HUES6 (cell line): ENCODE data around the gene CTPS2.
"Not testable (repeated sequence)": the region's sequence is repeated elsewhere in the genome, so short reads cannot be mapped to it uniquely, and the experiment has no call there.

ENCODE experiments used
- H3K27ac ChIP-seq: 2 replicates; pipeline ENCODE4 v1.7.0; 2013; ENCODE audit warnings: low read depth, mild to moderate bottlenecking, low read length, inconsistent platforms
- H3K27me3 ChIP-seq: 2 replicates; pipeline ENCODE4 v1.6.1; 2013; ENCODE audit warnings: low read length; ENCODE audit not compliant: control insufficient read depth, insufficient read depth
- H3K36me3 ChIP-seq: 2 replicates; pipeline ENCODE4 v1.6.1; 2013; ENCODE audit warnings: low read length; ENCODE audit not compliant: control insufficient read depth, insufficient read depth
- H3K4me1 ChIP-seq: 2 replicates; pipeline ENCODE4 v1.6.1; 2013; ENCODE audit warnings: low read length; ENCODE audit not compliant: control insufficient read depth, insufficient read depth
- H3K4me3 ChIP-seq: 2 replicates; pipeline ENCODE4 v1.5.1; 2013; ENCODE audit warnings: low read depth, low read length
- H3K9ac ChIP-seq: one replicate; pipeline ENCODE4 v1.6.1; 2013; ENCODE audit warnings: mild to moderate bottlenecking, low read length
- H3K9me3 ChIP-seq: 2 replicates; pipeline ENCODE4 v1.6.1; 2013; ENCODE audit warnings: low read depth, low read length; ENCODE audit not compliant: control insufficient read depth, insufficient read depth

The CTPS2 gene

GRCh38 chrX:16733013-16733412 is 20.5 kb upstream of the CTPS2 start:
- H3K27ac ChIP-seq = no peak overlapping the region

GRCh38 chrX:16730450-16730849 is 18.0 kb upstream of the CTPS2 start:
- H3K4me1 ChIP-seq = no peaks in the 10 kb centered on the region
- no peak overlapping the region for H3K9ac ChIP-seq
- H3K9me3 ChIP-seq = peaks cover 11% of the 10 kb centered on the region
- no peaks in the 10 kb centered on the region for H3K27me3 ChIP-seq
- no peak overlapping the region for H3K27ac ChIP-seq
- peaks cover 27% of the 10 kb centered on the region for H3K36me3 ChIP-seq
- H3K4me3 ChIP-seq = no peak overlapping the region

More at GRCh38 chrX:16733013-16733412, 20.5 kb upstream of the CTPS2 start:
- Histone ChIP-seq H3K27me3 (no peaks in the 10 kb centered on the region), H3K4me3 (no peak overlapping the region), H3K4me1 (no peaks in the 10 kb centered on the region), H3K9me3 (peaks cover 6% of the 10 kb centered on the region), H3K9ac (no peak overlapping the region), H3K36me3 (peaks cover 47% of the 10 kb centered on the region)

- Histone ChIP-seq H3K4me1 (no peaks in the 10 kb centered on the region), H3K4me3 (no peak overlapping the region), H3K27me3 (no peaks in the 10 kb centered on the region), H3K9me3 (peaks cover 11% of the 10 kb centered on the region), H3K36me3 (peaks cover 21% of the 10 kb centered on the region; the same call in 1 of the 2 replicates), H3K27ac (no peak overlapping the region), H3K9ac (no peak overlapping the region)
Observed at GRCh38 chrX:16727637-16728036, 15.2 kb upstream of the CTPS2 start.

GRCh38 chrX:16726347-16726988 is 14.0 kb upstream of the CTPS2 start:
- H3K4me3 ChIP-seq = not testable (repeated sequence)

GRCh38 chrX:16725072-16725471 is 12.6 kb upstream of the CTPS2 start:
- H3K4me3 ChIP-seq = no peak overlapping the region

More at GRCh38 chrX:16726347-16726988, 14.0 kb upstream of the CTPS2 start:
- not testable (repeated sequence) for H3K27ac ChIP-seq, H3K27me3 ChIP-seq, H3K9ac ChIP-seq, H3K4me1 ChIP-seq
- peaks cover 11% of the 10 kb centered on the region for H3K9me3 ChIP-seq
- H3K36me3 ChIP-seq = peaks cover 21% of the 10 kb centered on the region; the same call in 1 of the 2 replicates

GRCh38 chrX:16722481-16722880 is 10.0 kb upstream of the CTPS2 start:
- Histone ChIP-seq H3K9me3 (peaks cover 3% of the 10 kb centered on the region; the same call in 1 of the 2 replicates), H3K36me3 (peaks cover 9% of the 10 kb centered on the region; the same call in 1 of the 2 replicates), H3K27me3 (no peaks in the 10 kb centered on the region), H3K4me1 (no peaks in the 10 kb centered on the region; the same call in 1 of the 2 replicates), H3K9ac (no peak overlapping the region), H3K4me3 (no peak overlapping the region), H3K27ac (no peak overlapping the region)

More at GRCh38 chrX:16725072-16725471, 12.6 kb upstream of the CTPS2 start:
- Histone ChIP-seq H3K27ac (no peak overlapping the region), H3K4me1 (no peaks in the 10 kb centered on the region; the same call in 1 of the 2 replicates), H3K9ac (no peak overlapping the region), H3K9me3 (peaks cover 8% of the 10 kb centered on the region; the same call in 1 of the 2 replicates), H3K36me3 (peaks cover 21% of the 10 kb centered on the region; the same call in 1 of the 2 replicates), H3K27me3 (no peaks in the 10 kb centered on the region)

GRCh38 chrX:16719334-16720084 is 7.0 kb upstream of the CTPS2 start, which contains the start of gene SYAP1:
TSS of gene SYAP1 (plus strand) at chrX:16719612. CDS start at chrX:16719725, 113 bp downstream.
- Histone ChIP-seq H3K36me3 (peaks cover 2% of the 10 kb centered on the region; the same call in 1 of the 2 replicates), H3K27ac (peak within 1 kb of the TSS; percentile 87), H3K9ac (peak within 1 kb of the TSS; percentile 91), H3K9me3 (no peaks in the 10 kb centered on the region), H3K4me1 (no peaks in the 10 kb centered on the region; the same call in 1 of the 2 replicates), H3K27me3 (no peaks in the 10 kb centered on the region), H3K4me3 (peak within 1 kb of the TSS; percentile 89)

- no peaks in the 10 kb centered on the region; the same call in 1 of the 2 replicates for H3K4me1 ChIP-seq
- H3K9ac ChIP-seq = peak overlapping the region; percentile 84
- H3K4me3 ChIP-seq = peak overlapping the region; percentile 89
- H3K27me3 ChIP-seq = no peaks in the 10 kb centered on the region
- no peaks in the 10 kb centered on the region for H3K9me3 ChIP-seq
- H3K36me3 ChIP-seq = no peaks in the 10 kb centered on the region; the same call in 1 of the 2 replicates
- H3K27ac ChIP-seq = peak overlapping the region; percentile 87
Observed at GRCh38 chrX:16718824-16719333, 6.4 kb upstream of the CTPS2 start.

- not testable (repeated sequence) for H3K36me3 ChIP-seq, H3K27ac ChIP-seq, H3K9ac ChIP-seq, H3K27me3 ChIP-seq, H3K9me3 ChIP-seq, H3K4me1 ChIP-seq, H3K4me3 ChIP-seq
Observed at GRCh38 chrX:16716451-16716850, 4.0 kb upstream of the CTPS2 start.

- not testable (repeated sequence) for H3K27me3 ChIP-seq, H3K9ac ChIP-seq, H3K4me1 ChIP-seq, H3K4me3 ChIP-seq, H3K27ac ChIP-seq, H3K36me3 ChIP-seq, H3K9me3 ChIP-seq
Observed at GRCh38 chrX:16715638-16716037, 3.2 kb upstream of the CTPS2 start.

GRCh38 chrX:16714504-16714903 is 2.0 kb upstream of the CTPS2 start:
- H3K27me3 ChIP-seq = no peaks in the 10 kb centered on the region

More at GRCh38 chrX:16714504-16714903, 2.0 kb upstream of the CTPS2 start:
- no peak overlapping the region for H3K27ac ChIP-seq
- H3K9ac ChIP-seq = no peak overlapping the region
- no peak overlapping the region for H3K4me3 ChIP-seq
- H3K36me3 ChIP-seq = no peaks in the 10 kb centered on the region
- H3K9me3 ChIP-seq = no peaks in the 10 kb centered on the region
- peaks cover 9% of the 10 kb centered on the region for H3K4me1 ChIP-seq
